ENCODE data around the gene SCARB1. TPM values are rescaled to one million over a fixed set of nuclear protein-coding genes. Genes with fewer than 3 reads are reported as not detected.

SCARB1 gene
- total and polyA plus RNA-seq, 2 of the 13 experiments (the other 11 are each of a cell fraction or from before 2014, with no cell fraction given), result 63.4 to 160 TPM

GRCh38 chr12:124855275-124855957 lies 8.2 kb downstream of the SCARB1 start (continued):
- TF ChIP-seq ZFP91 (CRISPR knock-in tag; IDR thresholded peaks at IDR 0.05; ENCODE audit: borderline replicate concordance) (peak; percentile 93), POGK (CRISPR knock-in tag; conservative IDR thresholded peaks at IDR 0.05) (no peak), IRX3 (CRISPR knock-in tag; IDR thresholded peaks at IDR 0.05; ENCODE audit: borderline replicate concordance, low read depth) (no peak), ZNF17 (CRISPR knock-in tag; IDR thresholded peaks at IDR 0.05) (no peak), SIN3A (IDR thresholded peaks at IDR 0.05; ENCODE audit: borderline replicate concordance, low read depth, low read length) (no peak), USF2 (IDR thresholded peaks at IDR 0.05; ENCODE audit: low read depth, low read length) (no peak), USF2 (CRISPR knock-in tag; IDR thresholded peaks at IDR 0.05; ENCODE audit: borderline replicate concordance) (no peak), ZNF619 (CRISPR knock-in tag; IDR thresholded peaks at IDR 0.05) (0 out of 2 replicates have a peak, but pooled peaks have one; percentile 2), AHDC1 (CRISPR knock-in tag; IDR thresholded peaks at IDR 0.05; ENCODE audit: borderline replicate concordance) (no peak), NFE2L2 (IDR thresholded peaks at IDR 0.05; ENCODE audit: low read length) (no peak), SOX5 (CRISPR knock-in tag; IDR thresholded peaks at IDR 0.05; ENCODE audit: borderline replicate concordance) (peak; percentile 73; the same call in 1 of the 2 replicates), SRSF1 (optimal IDR thresholded peaks at IDR 0.05; ENCODE audit: low read depth, low read length) (no peak), MXD1 (CRISPR knock-in tag; IDR thresholded peaks at IDR 0.05) (no peak), ZUFSP (CRISPR knock-in tag; IDR thresholded peaks at IDR 0.05; ENCODE audit: borderline replicate concordance) (no peak)
